GM19328 (cell line): Measurements from ENCODE around the gene TBC1D5.

Experiments
- ATAC-seq: cut with Tn5 transposase; IDR thresholded peaks from one replicate; pipeline ENCODE4 v1.9.1; 2021; ENCODE audit warnings: mild to moderate bottlenecking, moderate library complexity; ENCODE audit not compliant: unreplicated experiment

TBC1D5 gene

DNA sequence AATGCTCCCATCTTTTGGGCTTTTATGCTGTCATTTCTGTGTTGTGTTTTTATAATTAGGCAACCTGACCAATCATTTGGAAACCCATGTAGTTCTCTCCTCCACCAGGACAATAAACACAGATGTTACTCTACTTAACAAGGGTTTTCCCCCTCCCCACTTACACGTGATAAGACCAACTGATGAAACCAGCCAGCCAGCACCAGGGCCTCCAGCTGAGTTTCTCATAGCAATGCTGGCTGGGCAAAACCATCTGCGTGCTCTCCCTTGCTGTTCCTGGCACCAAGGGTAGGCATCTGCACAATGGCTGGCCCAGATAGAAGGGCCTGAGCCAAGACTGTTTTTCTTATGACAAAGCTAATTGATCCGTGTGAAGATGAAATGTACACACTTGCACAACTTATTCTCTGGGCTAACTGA lies 547.2 kb downstream of the TBC1D5 start:
- peak; percentile 77 for ATAC-seq

DNA sequence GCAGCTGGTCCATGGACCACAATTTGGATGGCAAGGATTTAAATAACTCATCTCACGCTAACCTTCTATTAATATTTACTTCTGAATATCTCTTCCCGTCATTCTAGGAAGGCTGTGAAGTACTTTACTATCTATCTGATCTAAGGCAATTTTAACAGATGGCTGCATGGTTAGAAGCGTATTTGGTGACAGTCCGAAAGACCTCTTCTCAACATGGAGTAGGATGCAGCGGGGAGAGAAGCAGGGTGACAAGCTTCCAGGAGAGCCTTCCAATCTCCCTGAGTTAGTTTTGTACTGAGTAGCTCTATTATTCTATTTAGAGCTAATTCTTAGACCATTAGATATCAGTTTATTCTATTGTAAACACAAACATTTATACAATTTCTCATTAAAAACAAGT lies 548.3 kb downstream of the TBC1D5 start:
- no peak for ATAC-seq

DNA sequence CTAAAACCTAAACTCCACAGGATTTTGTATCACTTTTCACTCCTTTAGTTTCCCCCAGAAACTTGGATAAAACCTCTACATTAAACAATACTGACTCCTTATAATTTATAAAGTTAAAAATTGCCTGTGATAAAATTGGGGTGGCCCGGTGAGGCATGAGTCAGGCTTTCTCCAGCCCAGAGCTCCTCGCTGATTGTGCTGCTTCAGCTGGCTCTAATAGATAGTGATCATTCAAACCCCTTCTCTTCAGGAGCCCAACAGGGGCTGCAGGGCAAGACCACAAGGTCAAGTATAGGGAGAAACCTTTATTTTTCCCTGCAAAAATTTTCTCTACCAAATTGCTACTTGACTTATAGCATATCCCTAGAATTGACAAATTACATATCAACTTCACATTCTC lies 549.4 kb downstream of the TBC1D5 start:
- ATAC-seq = no peak

DNA sequence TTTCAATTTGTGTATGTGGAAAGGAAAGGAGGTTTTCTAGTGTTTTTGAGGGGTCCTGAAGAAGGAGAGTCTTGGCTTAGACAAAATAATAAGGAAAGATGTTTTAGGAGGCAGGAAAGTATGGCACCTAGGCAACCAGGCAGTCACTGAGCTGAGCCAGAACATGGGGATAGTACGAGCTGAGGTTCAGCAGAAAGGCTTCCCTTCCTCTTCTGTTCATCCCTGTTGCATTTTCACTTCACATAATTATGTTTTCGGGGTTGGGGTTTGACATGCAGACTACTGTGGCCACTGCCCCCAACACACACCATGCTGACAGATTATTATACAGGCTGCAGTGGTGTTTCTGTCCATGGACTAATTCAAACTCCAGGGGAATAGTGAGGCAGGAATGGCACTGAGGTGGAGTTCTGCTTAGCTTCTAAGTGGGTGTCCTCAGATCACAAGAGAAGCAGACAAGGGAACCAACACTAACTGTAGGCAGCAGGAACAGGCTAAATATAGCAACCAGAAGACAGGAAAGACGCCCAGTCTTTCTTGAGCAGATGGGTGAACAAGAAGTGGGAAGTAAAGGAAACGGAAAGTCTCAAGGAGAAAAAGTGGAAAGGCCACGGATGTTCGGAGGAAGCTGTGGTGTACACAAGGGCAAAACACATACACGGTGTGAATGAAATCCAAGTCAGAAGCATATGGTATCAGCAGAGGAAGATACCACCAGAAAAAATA lies 551.9 kb downstream of the TBC1D5 start:
- no peak for ATAC-seq

DNA sequence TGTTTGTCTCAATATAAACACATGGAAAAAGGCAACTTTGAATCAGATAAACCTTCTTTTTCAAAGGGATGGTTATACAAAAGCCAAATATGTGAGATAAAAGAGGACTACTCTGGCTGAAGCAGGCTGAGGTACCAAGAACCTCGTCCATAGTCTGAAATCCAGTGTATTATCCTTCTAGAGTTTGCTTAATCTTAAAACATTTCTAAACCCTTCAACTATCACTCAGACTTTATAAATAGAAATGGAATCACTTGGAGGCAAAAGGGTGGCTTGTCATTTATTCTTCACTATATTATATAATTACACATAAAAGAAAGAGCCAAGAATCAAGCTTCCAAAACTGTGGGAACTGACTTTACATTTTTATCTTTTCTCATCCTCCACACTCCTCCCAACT lies 554.1 kb downstream of the TBC1D5 start:
- ATAC-seq = no peak

DNA sequence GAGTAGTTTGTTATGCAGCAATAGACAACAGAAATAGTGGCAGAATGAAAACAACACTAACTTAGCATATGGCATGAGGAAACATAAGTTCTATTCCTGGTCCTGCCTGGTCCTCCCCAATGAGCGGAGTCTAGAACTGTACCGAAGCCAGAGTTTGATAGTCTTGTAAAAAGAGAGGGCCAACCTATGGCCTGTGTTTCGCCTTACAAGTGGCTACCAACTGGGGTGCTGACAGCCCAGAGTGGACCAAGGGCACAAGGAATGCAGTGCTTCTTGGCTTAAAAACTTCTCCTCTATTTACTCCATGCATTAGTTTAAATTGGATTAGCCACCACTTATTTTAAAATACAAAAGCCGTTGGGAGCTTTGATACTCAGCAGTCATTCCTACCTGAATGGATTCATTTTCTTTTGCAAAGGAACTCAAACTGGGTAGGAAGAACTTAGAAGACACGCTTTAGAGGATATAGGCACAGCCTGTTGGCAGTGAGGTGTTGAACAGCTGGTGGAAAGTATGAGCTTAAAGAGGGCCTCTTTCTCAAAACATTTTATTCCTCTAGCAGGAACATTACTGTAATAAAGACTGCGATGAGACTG lies 554.7 kb downstream of the TBC1D5 start:
- no peak for ATAC-seq

GRCh38 chr3:17183951-17184550 lies 558.4 kb downstream of the TBC1D5 start:
- no peak for ATAC-seq

DNA sequence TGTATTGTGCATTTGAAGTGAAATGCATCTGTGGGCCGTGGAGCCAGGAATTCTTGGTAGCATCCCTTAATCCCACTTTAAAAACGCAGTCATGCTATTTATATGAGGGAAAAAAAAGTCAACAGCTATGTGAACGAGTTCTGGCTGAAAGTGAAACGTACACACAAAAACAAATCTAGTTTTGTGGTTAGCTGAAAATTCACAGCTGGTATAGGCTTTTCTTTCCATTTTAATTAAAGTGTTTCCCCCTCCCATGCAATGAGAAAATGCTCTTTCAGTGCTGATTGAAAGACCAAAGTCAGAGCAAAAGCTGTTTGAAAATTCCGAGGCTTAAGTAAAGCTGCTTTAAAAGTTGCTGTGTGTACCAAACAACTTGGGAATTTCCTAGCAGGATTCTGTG lies 560.3 kb downstream of the TBC1D5 start:
- peak; percentile 42 for ATAC-seq

- no peak for ATAC-seq
Measured at GRCh38 chr3:17181413-17181907, 561.0 kb downstream of the TBC1D5 start.

GRCh38 chr3:17179381-17180205 lies 562.8 kb downstream of the TBC1D5 start:
- ATAC-seq = peak; percentile 64

- no peak for ATAC-seq
Measured at GRCh38 chr3:17176757-17177156, 565.7 kb downstream of the TBC1D5 start.

GRCh38 chr3:17175187-17175807 lies 567.1 kb downstream of the TBC1D5 start:
- no peak for ATAC-seq

GRCh38 chr3:17166369-17166768 lies 576.1 kb downstream of the TBC1D5 start:
- no peak for ATAC-seq

- ATAC-seq = no peak
Measured at GRCh38 chr3:17162116-17162515, 580.3 kb downstream of the TBC1D5 start.

DNA sequence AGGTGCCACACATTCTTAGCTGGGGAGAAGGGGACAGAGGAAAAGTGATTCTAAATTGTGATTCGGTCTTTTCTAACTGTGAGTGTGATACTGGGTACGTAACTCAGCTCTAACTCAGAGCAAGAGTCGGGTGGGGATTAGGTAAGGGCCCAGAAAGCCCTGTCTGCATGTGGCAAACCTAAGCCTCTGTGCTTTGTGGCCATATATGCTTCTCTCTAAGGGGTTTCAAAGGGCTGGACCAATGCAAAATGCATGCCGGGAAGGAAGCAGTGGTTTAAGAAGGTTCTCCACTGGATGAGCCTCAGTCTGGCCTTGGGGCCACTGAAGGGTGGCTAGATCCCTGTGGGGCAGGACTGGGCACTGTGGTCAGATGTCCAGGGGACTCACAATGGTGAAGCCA lies 581.8 kb downstream of the TBC1D5 start:
- no peak for ATAC-seq

GRCh38 chr3:17158941-17159682 lies 583.3 kb downstream of the TBC1D5 start:
- no peak for ATAC-seq

DNA sequence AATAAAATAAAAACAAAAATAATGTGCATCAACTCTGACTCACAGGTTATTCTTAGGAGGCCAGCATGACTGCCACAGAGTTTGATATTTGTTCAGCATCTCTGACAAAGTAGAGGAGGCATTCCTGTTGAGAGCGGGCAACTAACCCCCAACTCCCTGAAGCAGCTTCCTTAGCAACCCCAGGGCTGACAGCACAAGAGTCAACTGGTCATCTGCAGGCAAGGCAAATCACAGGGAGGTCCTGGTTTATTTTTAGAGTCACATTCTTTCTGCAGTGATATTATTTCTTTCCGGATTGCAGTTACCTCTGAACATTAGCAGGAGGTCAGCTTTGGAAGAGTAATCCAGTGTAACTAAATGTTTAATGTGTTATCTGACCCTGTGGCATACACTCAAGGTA lies 584.7 kb downstream of the TBC1D5 start:
- ATAC-seq = no peak

DNA sequence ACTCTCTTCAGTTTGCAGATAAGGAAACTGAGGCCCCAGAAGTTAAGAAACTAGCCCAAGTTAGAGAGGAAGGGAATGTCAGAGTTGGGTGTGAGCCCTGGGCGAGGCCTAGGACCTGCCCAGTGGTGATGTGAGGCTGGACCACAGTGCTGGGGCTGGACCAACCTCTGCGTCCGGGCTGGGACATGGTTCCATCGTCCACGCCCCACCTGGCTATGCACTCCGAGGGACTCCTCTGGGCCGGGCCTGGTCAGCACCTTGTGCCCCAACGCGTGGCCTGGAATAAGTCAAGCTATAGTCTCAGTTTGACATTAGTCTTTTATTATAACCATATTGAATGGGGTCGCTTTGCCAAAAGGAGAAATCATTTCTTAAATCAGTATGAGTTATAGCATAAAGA lies 585.6 kb downstream of the TBC1D5 start:
- ATAC-seq = no peak

DNA sequence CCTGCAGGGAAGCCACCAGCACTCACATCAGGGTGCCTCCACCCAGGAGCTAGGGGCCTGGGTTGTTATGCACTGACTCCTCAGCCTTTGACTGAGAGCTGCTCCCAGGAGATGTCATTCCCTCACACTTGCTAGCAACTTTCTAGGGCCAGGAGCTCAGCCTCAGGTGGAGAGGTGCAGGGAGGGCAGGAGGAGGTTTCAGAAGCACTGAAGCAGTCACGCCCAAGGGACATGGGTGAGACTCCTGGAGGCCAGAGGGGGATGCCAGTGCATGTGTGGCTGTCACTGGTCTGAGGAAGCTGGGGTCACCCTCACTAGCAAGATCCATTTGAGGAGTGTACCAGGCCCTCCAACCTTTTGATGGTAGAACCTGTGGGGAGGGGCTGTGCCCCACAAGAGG lies 586.5 kb downstream of the TBC1D5 start:
- ATAC-seq = no peak

DNA sequence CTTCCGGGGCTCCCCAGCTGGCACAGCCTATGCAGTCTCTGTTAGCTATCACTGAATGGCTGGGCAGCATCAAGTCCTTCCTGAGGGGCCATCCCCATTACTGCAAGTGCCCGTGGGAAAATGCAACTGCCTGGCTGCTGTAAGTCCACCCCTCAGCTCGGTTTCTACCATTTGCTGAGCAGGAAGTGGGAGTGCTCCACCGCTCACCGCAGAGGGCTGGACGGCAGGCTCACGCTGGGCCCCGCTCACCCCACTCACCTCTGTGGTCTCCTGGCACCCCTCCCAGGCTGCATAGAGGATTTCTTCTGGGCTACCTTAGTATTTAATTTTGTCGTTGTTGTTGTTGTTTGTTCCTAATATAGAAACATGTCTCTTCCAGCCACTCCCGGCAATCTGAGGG lies 587.5 kb downstream of the TBC1D5 start:
- no peak for ATAC-seq
